Sigmoid colon (tissue), 7 donors: ENCODE data around the gene KMT2B. TPM values are rescaled to one million over a fixed set of nuclear protein-coding genes. Genes with fewer than 3 reads are reported as not detected.

Experiments used
- DNase-seq: peaks from one replicate; pipeline ENCODE4 v3.0.0-alpha.2; 2019
- H3K27ac ChIP-seq, 4 donors: fragments of 200-600 bp; sonication (generic); one replicate each; pipeline ENCODE4 v1.5.1; 2016 to 2019; ENCODE audit warnings: mild to moderate bottlenecking in 1 of 4
- H3K27me3 ChIP-seq, 3 donors: fragments of 200-600 bp; sonication (generic); one replicate each; pipeline ENCODE4 v1.5.1; 2019; ENCODE audit warnings: mild to moderate bottlenecking in 1 of 3
- H3K36me3 ChIP-seq, 4 donors: fragments of 200-600 bp; sonication (generic); one replicate each; pipeline ENCODE4 v1.5.1; 2016 to 2019
- H3K4me1 ChIP-seq, 4 donors: fragments of 200-600 bp; sonication (generic); one replicate each; pipeline ENCODE4 v1.5.1; 2017 to 2019
- H3K4me3 ChIP-seq, 4 donors: fragments of 200-600 bp; sonication (generic); one replicate each; pipeline ENCODE4 v1.5.1; 2017 to 2019; ENCODE audit warnings: mild to moderate bottlenecking in 2 of 4, moderate library complexity in 1 of 4
- H3K9me3 ChIP-seq, 4 donors: fragments of 200-600 bp in 3 of 4; sonication (generic) in 3 of 4; one replicate each; pipeline versions ENCODE4 v1.5.1 to v1.6.1; 2013 to 2019
- CTCF ChIP-seq, 4 experiments: fragments of 450-650 bp in 3 of 4; fragments of 200-600 bp in 1 of 4; IDR thresholded peaks; one replicate each; pipeline ENCODE4 v1.5.1; 2016 to 2019; ENCODE audit warnings: antibody characterized with exemption in 4 of 4, mild to moderate bottlenecking in 3 of 4, moderate library complexity in 2 of 4
- EP300 ChIP-seq, 4 donors: sonication (generic); formaldehyde crosslinking; IDR thresholded peaks; one replicate each; pipeline ENCODE4 v1.6.1; 2017; ENCODE audit warnings: antibody characterized with exemption in 4 of 4
- POLR2A ChIP-seq, 2 donors: fragments of 450-650 bp; IDR thresholded peaks; one replicate each; pipeline ENCODE4 v1.6.1; 2016; ENCODE audit warnings: antibody characterized with exemption in 2 of 2, mild to moderate bottlenecking in 2 of 2, moderate library complexity in 2 of 2
- POLR2AphosphoS5 ChIP-seq, 4 donors: sonication (generic); formaldehyde crosslinking; IDR thresholded peaks; one replicate each; pipeline ENCODE4 v1.6.1; 2017; ENCODE audit warnings: antibody characterized with exemption in 4 of 4
- WGBS, 2 donors: extraction: QIAGEN DNeasy Blood & Tissue Kit; methylation state at CpG; one replicate each; pipeline ENCODE4 v1.1.7; 2013; 5-methylcytosine and 5-hydroxymethylcytosine counted together
- intact Hi-C: fragments of 100-400 bp; cut with DNase I; formaldehyde crosslinking; loops from one replicate; pipeline ENCODE4 v1.15.1; 2023
- polyA plus RNA-seq, 3 donors: library from polyadenylated mRNA; stranded (reverse); fragments of 200-250 nt; gene quantifications; one replicate each; pipeline ENCODE4 v1.2.3, GENCODE V29; 2013
- total RNA-seq, 4 donors: library from RNA; depleted of rRNA; stranded (reverse); fragments of >200 nt; gene quantifications; one replicate each; pipeline ENCODE4 v1.1.0, GENCODE V29; 2016
- donor health status: healthy with polysubstance abuse.
- donor health status: Bipolar disorder and iron deficiency.
- donor health status: healthy.

Gene KMT2B
- total and polyA plus RNA-seq, 7 donors, result 6.4 to 32.2 (median 12.3) TPM

GRCh38 chr19:35777086-35777841 is 59.5 kb downstream of the KMT2B start:
- 77 to 89% methylated on average over 19 of the region's 19 CpGs for WGBS, 2 donors
- Histone ChIP-seq H3K9me3 (no peaks in the 10 kb centered on the region), H3K4me1 (peaks cover 0 to 19% (median 14%) of the 10 kb centered on the region in 4 donors), H3K27ac (no peak overlapping the region), H3K36me3 (peaks cover 11 to 39% (median 16%) of the 10 kb centered on the region in 4 donors), H3K27me3 (no peaks in the 10 kb centered on the region), H3K4me3 (no peak overlapping the region)
- DNase-seq, result no peak
- no peak for TF ChIP-seq CTCF (IDR thresholded peaks at IDR 0.05)
- no peak for TF ChIP-seq POLR2AphosphoS5 (IDR thresholded peaks at IDR 0.05)
- no peak for TF ChIP-seq POLR2A (IDR thresholded peaks at IDR 0.05)
- no peak for TF ChIP-seq EP300 (IDR thresholded peaks at IDR 0.05)
- intact Hi-C loops, result loop anchor here (5.0 kb wide), 2 partner anchors 120 to 155 kb away; no protein-coding TSS in a partner anchor

GRCh38 chr19:35777961-35778360 is 60.2 kb downstream of the KMT2B start:
- DNase-seq, result no peak
- TF ChIP-seq EP300 (IDR thresholded peaks at IDR 0.05) (no peak), POLR2AphosphoS5 (IDR thresholded peaks at IDR 0.05) (no peak), CTCF (IDR thresholded peaks at IDR 0.05) (no peak), POLR2A (IDR thresholded peaks at IDR 0.05) (no peak)
- Histone ChIP-seq H3K27ac (no peak overlapping the region), H3K4me3 (no peak overlapping the region), H3K4me1 (peaks cover 0 to 19% (median 14%) of the 10 kb centered on the region in 4 donors), H3K36me3 (peaks cover 11 to 43% (median 16%) of the 10 kb centered on the region in 4 donors), H3K27me3 (no peaks in the 10 kb centered on the region), H3K9me3 (no peaks in the 10 kb centered on the region)
- WGBS, 2 donors, result 81 to 97% methylated on average over 7 of the region's 7 CpGs
- intact Hi-C loops, result loop anchor here (5.0 kb wide), 2 partner anchors 119 to 154 kb away; no protein-coding TSS in a partner anchor

GRCh38 chr19:35779033-35779432 is 61.2 kb downstream of the KMT2B start:
- Histone ChIP-seq H3K9me3 (no peaks in the 10 kb centered on the region), H3K27ac (no peak overlapping the region), H3K4me3 (no peak overlapping the region), H3K4me1 (peaks cover 0 to 19% (median 14%) of the 10 kb centered on the region in 4 donors), H3K27me3 (no peaks in the 10 kb centered on the region), H3K36me3 (peaks cover 11 to 43% (median 16%) of the 10 kb centered on the region in 4 donors)
- DNase-seq, result no peak
- WGBS, 2 donors, result 86 to 91% methylated on average over 8 of the region's 8 CpGs
- TF ChIP-seq POLR2A (IDR thresholded peaks at IDR 0.05) (no peak), EP300 (IDR thresholded peaks at IDR 0.05) (no peak), POLR2AphosphoS5 (IDR thresholded peaks at IDR 0.05) (no peak), CTCF (IDR thresholded peaks at IDR 0.05) (no peak)
- intact Hi-C loops, result loop anchor here (5.0 kb wide), 2 partner anchors 118 to 153 kb away; no protein-coding TSS in a partner anchor

GRCh38 chr19:35780058-35780457 is 62.3 kb downstream of the KMT2B start:
- no peak for DNase-seq
- no peaks in the 10 kb centered on the region for H3K9me3 ChIP-seq
- no peaks in the 10 kb centered on the region for H3K27me3 ChIP-seq
- H3K36me3 ChIP-seq, result peaks cover 11 to 50% (median 16%) of the 10 kb centered on the region in 4 donors
- no peak overlapping the region for H3K27ac ChIP-seq
- WGBS, 2 donors, result 95 to 97% methylated on average over 16 of the region's 16 CpGs
- no peak for TF ChIP-seq POLR2AphosphoS5 (IDR thresholded peaks at IDR 0.05)
- peaks cover 0 to 13% (median 8%) of the 10 kb centered on the region in 4 donors for H3K4me1 ChIP-seq
- no peak overlapping the region for H3K4me3 ChIP-seq
- intact Hi-C loops, result no loop called here

- H3K27me3 ChIP-seq, result no peaks in the 10 kb centered on the region
- 95 to 96% methylated on average over 20 of the region's 20 CpGs for WGBS, 2 donors
- peaks cover 11 to 53% (median 16%) of the 10 kb centered on the region in 4 donors for H3K36me3 ChIP-seq
- no peaks in the 10 kb centered on the region for H3K9me3 ChIP-seq
- intact Hi-C loops, result no loop called here
- no peak overlapping the region for H3K4me3 ChIP-seq
- no peak overlapping the region for H3K27ac ChIP-seq
- TF ChIP-seq CTCF (IDR thresholded peaks at IDR 0.05) (no peak), POLR2AphosphoS5 (IDR thresholded peaks at IDR 0.05) (no peak), POLR2A (IDR thresholded peaks at IDR 0.05) (no peak), EP300 (IDR thresholded peaks at IDR 0.05) (no peak)
- DNase-seq, result no peak
- H3K4me1 ChIP-seq, result peaks cover 0 to 13% (median 6%) of the 10 kb centered on the region in 4 donors
These were observed 62.9 kb downstream of the KMT2B start for GRCh38 chr19:35780717-35781116.
